SH-SY5Y (cell line): ENCODE data around the gene UBE2R2.

Experiments
- GATA2 ChIP-seq: IDR thresholded peaks from 2 replicates; pipeline ENCODE4 v1.6.1; 2011; ENCODE audit warnings: mild to moderate bottlenecking, low read depth, low read length
- GATA3 ChIP-seq: IDR thresholded peaks from 2 replicates; pipeline ENCODE4 v1.6.1; 2011; ENCODE audit warnings: low read depth, mild to moderate bottlenecking, low read length, moderate library complexity

The UBE2R2 gene

GRCh38 chr9:33837138-33837537 lies 20.2 kb downstream of the UBE2R2 start:
- TF ChIP-seq GATA2, result no peak
- no peak for TF ChIP-seq GATA3

GRCh38 chr9:33840381-33840780 lies 23.4 kb downstream of the UBE2R2 start:
- no peak for TF ChIP-seq GATA3
- no peak for TF ChIP-seq GATA2

GRCh38 chr9:33843312-33843961 lies 26.5 kb downstream of the UBE2R2 start:
- TF ChIP-seq GATA3 (no peak), GATA2 (no peak)

DNA sequence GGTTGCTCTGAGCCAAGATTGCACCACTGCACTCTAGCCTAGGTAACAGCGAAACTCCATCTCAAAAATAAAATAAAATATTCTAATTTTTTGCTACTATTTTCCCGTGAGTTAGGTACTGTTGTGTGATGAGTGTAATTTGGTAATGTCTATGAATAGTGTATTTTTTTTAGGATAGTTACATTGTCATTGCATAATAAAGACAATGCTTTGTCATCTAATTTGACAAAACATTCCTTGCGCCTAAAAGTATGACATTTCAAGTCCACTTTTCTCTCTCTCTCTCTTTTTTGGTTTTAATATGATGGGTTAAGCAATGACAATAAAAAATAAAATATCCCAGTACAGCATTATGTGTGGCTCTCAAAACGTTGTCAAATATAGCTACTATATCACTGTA lies 29.3 kb downstream of the UBE2R2 start:
- TF ChIP-seq GATA3 (no peak), GATA2 (no peak)

GRCh38 chr9:33850267-33850629 lies 33.3 kb downstream of the UBE2R2 start:
- TF ChIP-seq GATA3 (no peak), GATA2 (no peak)

DNA sequence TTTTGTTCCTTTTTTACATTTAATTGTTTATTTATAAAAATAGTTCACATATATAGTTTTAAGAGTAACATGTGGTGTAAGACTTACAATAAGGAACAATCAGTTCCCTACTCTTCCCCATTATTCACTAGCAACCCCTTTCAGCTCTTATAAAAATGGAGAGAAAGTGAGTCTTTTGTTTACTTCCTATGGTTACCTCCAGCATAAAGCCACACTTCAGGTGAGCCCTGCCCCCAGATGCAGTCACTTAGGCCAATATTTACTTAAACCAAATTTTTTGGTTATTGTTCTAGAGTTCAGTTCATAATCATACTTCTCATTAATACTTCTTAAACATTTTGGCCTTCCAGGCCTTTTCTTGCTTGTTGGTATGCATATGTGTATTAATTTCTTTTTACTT lies 33.7 kb downstream of the UBE2R2 start:
- TF ChIP-seq GATA2 (no peak), GATA3 (no peak)

GRCh38 chr9:33851301-33851700 lies 34.3 kb downstream of the UBE2R2 start:
- TF ChIP-seq GATA3 (no peak), GATA2 (no peak)

DNA sequence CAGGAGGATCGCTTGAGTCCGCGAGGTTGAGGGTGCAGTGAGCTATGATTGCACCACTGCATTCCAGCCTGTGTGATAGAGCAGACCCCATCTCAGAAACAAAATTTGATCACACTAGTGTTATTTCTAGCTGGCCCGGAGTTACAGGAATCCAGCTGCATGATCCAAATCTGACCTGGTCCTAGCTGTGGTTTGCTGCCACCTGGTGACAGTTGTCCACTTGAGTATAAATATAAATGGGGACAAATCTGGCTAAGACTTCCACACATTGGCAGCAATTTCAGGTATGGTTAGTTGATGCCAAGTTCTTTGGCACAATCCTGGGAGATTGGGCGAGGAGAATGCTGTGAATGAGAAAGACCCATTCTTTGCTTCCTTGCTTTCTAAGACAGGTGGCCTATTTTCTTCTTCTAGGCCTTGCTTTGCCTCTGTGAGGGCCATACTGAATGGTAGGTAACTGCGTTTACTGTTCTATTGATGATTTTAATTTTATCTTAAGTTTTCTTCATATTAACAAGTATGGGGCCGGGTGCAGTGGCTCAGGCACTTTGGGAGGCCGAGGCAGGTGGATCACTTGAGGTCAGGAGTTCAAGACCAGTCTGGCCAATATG lies 35.4 kb downstream of the UBE2R2 start:
- TF ChIP-seq GATA3 (no peak), GATA2 (no peak)

GRCh38 chr9:33856247-33856646 lies 39.3 kb downstream of the UBE2R2 start:
- no peak for TF ChIP-seq GATA2
- TF ChIP-seq GATA3, result no peak

DNA sequence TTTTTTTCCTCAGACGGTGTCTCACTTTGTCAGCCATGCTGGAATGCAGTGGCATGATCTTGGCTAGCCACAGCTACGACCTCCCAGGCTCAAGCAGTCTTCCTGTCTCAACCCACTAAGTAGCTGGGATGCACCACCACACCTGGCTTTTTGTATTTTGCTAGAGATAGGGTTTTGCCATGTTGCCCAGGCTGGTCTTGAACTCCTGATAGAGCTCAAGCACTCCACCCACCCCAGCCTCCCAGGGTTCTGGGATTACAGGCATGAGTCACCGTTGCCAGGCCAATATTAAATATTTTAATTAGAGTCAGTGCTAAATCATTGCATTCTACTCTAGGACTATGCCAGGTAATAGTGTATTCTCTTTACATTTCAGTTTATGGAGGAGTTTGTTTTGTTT lies 41.5 kb downstream of the UBE2R2 start:
- TF ChIP-seq GATA3, result no peak
- no peak for TF ChIP-seq GATA2

GRCh38 chr9:33860200-33860871 lies 43.4 kb downstream of the UBE2R2 start:
- no peak for TF ChIP-seq GATA3
- TF ChIP-seq GATA2, result no peak

DNA sequence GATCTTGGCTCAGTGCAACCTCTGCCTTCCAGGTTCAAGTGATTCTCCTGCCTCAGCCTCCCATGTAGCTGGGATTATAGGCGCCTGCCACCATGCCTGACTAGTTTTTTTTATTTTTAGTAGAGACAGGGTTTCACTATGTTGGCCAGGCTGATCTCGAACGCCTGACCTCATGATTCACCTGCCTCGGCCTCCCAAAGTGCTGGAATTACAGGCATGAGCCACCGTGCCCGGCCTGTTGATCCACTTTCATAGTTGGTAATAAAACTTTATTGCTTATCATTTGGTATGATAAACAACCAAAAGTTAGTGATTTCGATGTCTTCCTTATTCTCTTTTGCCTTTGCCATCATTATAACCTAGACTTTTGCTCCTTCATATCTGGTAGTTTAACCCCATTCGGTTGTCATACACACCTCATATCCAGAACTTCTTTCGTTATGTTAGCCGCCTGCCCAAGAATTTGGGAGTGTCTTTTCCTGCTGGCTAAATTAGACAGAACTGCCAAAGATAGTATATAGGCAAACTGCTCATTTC lies 45.0 kb downstream of the UBE2R2 start:
- TF ChIP-seq GATA3, result no peak

- no peak for TF ChIP-seq GATA2
Observed at GRCh38 chr9:33867747-33868439, 50.9 kb downstream of the UBE2R2 start.

GRCh38 chr9:33868440-33868973 lies 51.5 kb downstream of the UBE2R2 start:
- no peak for TF ChIP-seq GATA3
- TF ChIP-seq GATA2, result no peak
